ENCODE results near the gene HEATR1.

DNA sequence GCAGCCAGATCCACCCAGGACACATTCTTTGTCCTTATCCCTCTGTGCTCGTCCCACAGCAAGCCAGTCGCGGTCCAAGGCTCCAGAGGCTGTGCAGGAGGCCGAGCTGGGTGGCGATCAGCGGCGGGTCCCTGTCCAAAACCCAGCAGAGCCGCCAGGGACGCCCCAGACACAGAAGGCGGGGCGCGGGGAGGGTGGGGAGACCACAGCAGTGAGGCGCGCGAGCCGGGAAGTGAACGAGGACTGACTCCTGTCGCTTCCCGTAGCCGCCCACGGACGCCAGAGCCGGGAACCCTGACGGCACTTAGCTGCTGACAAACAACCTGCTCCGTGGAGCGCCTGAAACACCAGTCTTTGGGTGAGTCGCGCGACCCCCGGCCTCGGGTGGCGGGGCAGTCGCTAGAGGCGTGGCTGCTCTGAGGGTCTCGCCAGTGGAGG is 80.6 kb downstream of the HEATR1 start, which contains the start of gene LGALS8:
- TF ChIP-seq POLR2AphosphoS5 (IDR thresholded peaks at IDR 0.05): peak; percentile 66 to 83 (median 72)
- TF ChIP-seq POLR2A (IDR thresholded peaks at IDR 0.05): peak; percentile 46
- no peak for TF ChIP-seq CTCF (IDR thresholded peaks at IDR 0.05)
- TF ChIP-seq EP300 (IDR thresholded peaks at IDR 0.05; ENCODE audit: low read depth): no peak

All from transverse colon (tissue), 4 donors.